Germinal center (tissue), 1 donor: ENCODE data around the gene RTEL1.
"Not testable (repeated sequence)": the region's sequence is repeated elsewhere in the genome, so short reads cannot be mapped to it uniquely, and the experiment has no call there.

Experiments used
- DNase-seq: peaks from one replicate; pipeline ENCODE4 v3.0.0; 2012; ENCODE audit warnings: mixed read lengths, low spot score

Gene RTEL1

GRCh38 chr20:63730189-63730733, 72.1 kb downstream of the RTEL1 start:
- DNase-seq, result not testable (repeated sequence)

GRCh38 chr20:63731410-63731809, 73.3 kb downstream of the RTEL1 start:
- DNase-seq, result no peak

GRCh38 chr20:63732118-63733095, 74.3 kb downstream of the RTEL1 start:
- no peak for DNase-seq

GRCh38 chr20:63733117-63733516, 75.0 kb downstream of the RTEL1 start:
- DNase-seq, result no peak

- no peak for DNase-seq
Observed at GRCh38 chr20:63733579-63734081, 75.5 kb downstream of the RTEL1 start.

GRCh38 chr20:63734111-63734945, 76.2 kb downstream of the RTEL1 start:
- DNase-seq, result no peak

- DNase-seq, result no peak
Observed at GRCh38 chr20:63734946-63735858, 77.1 kb downstream of the RTEL1 start.

GRCh38 chr20:63735859-63736718, 78.0 kb downstream of the RTEL1 start, which contains the start of gene LIME1:
Gene LIME1 (plus strand): TSS chr20:63736664. CDS start chr20:63737550, 886 bp downstream.
- peak; percentile 83 for DNase-seq

- DNase-seq, result peak; percentile 67
Observed at GRCh38 chr20:63736893-63737694, 79.0 kb downstream of the RTEL1 start.

- no peak for DNase-seq
Observed at GRCh38 chr20:63737695-63737944, 79.5 kb downstream of the RTEL1 start.

- DNase-seq, result peak; percentile 61
Observed at GRCh38 chr20:63737945-63738686, 80.0 kb downstream of the RTEL1 start.

- no peak for DNase-seq
Observed at GRCh38 chr20:63738687-63739129, 80.6 kb downstream of the RTEL1 start.

- DNase-seq, result peak; percentile 88
Observed at GRCh38 chr20:63739130-63740069, 81.3 kb downstream of the RTEL1 start, which contains the start of gene SLC2A4RG. Gene SLC2A4RG (plus strand): TSS chr20:63739776. CDS start chr20:63739913, 137 bp downstream.

GRCh38 chr20:63740070-63740626, 82.0 kb downstream of the RTEL1 start:
- DNase-seq, result peak; percentile 56

GRCh38 chr20:63740627-63741353, 82.7 kb downstream of the RTEL1 start:
- no peak for DNase-seq

- no peak for DNase-seq
Observed at GRCh38 chr20:63741354-63741675, 83.2 kb downstream of the RTEL1 start.
